Adrenal gland (tissue), 5 donors: ENCODE results near the gene ZNF292.

Experiments
- POLR2A ChIP-seq, 2 donors: fragments of 450-650 bp; IDR thresholded peaks; one replicate each; pipeline ENCODE4 v1.6.1; 2017; ENCODE audit warnings: antibody characterized with exemption in 2 of 2, mild to moderate bottlenecking in 2 of 2, moderate library complexity in 1 of 2
- TF ChIP-seq, protein P1 (sequence below), 6 experiments: fragments of 450-650 bp in 4 of 6; fragments of 200-600 bp in 2 of 6; sonication (generic) in 1 of 6; IDR thresholded peaks; 1 replicate in 5 of 6; 2 replicates in 1 of 6; pipeline versions ENCODE4 v1.5.1 to v1.8.0; 2016 to 2021; ENCODE audit warnings: antibody characterized with exemption in 6 of 6, mild to moderate bottlenecking in 2 of 6, moderate library complexity in 1 of 6
- donor health status: DM: no; HTN: no; CAD: no.

GRCh38 chr6:87155842-87156815 is 764 bp downstream of the ZNF292 start:
- TF ChIP-seq, protein P1, sequence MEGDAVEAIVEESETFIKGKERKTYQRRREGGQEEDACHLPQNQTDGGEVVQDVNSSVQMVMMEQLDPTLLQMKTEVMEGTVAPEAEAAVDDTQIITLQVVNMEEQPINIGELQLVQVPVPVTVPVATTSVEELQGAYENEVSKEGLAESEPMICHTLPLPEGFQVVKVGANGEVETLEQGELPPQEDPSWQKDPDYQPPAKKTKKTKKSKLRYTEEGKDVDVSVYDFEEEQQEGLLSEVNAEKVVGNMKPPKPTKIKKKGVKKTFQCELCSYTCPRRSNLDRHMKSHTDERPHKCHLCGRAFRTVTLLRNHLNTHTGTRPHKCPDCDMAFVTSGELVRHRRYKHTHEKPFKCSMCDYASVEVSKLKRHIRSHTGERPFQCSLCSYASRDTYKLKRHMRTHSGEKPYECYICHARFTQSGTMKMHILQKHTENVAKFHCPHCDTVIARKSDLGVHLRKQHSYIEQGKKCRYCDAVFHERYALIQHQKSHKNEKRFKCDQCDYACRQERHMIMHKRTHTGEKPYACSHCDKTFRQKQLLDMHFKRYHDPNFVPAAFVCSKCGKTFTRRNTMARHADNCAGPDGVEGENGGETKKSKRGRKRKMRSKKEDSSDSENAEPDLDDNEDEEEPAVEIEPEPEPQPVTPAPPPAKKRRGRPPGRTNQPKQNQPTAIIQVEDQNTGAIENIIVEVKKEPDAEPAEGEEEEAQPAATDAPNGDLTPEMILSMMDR (IDR thresholded peaks at IDR 0.05) = no peak
- no peak for TF ChIP-seq POLR2A (IDR thresholded peaks at IDR 0.05)
